Measurements from ENCODE around the gene C2orf49. TPM values are rescaled to one million over a fixed set of nuclear protein-coding genes. Genes with fewer than 3 reads are reported as not detected.

The C2orf49 gene
- total and polyA plus RNA-seq, 9 of the 15 experiments (the other 6 are each of a cell fraction or from before 2014, with no cell fraction given) = 17.9 to 38.2 (median 25.6) TPM

- TF ChIP-seq CHAMP1 (IDR thresholded peaks at IDR 0.05) (no peak), EZH2 (IDR thresholded peaks at IDR 0.05; ENCODE audit: borderline replicate concordance, low read depth, low read length) (no peak), ZNF592 (IDR thresholded peaks at IDR 0.05) (peak; percentile 10; the same call in 1 of the 2 replicates), SMAD4 (CRISPR knock-in tag; conservative IDR thresholded peaks at IDR 0.05) (0 out of 2 replicates have a peak, but pooled peaks have one; percentile 2), MXI1 (IDR thresholded peaks at IDR 0.05; ENCODE audit: low read depth, low read length) (no peak), BRD9 (IDR thresholded peaks at IDR 0.05; ENCODE audit: low read depth, partially characterized antibody) (no peak), HMG20B (CRISPR knock-in tag; IDR thresholded peaks at IDR 0.05) (no peak), ETV1 (tag; conservative IDR thresholded peaks at IDR 0.05; ENCODE audit: low read depth) (no peak), RBFOX2 (IDR thresholded peaks at IDR 0.05; ENCODE audit: low read depth, low read length) (no peak), ZNF699 (CRISPR knock-in tag; IDR thresholded peaks at IDR 0.05; ENCODE audit: insufficient replicate concordance) (no peak)
Observed at GRCh38 chr2:105397025-105397722, 59.8 kb downstream of the C2orf49 start (continued).

All from K562 (cell line).